ENCODE results near the gene P4HB.

DNA sequence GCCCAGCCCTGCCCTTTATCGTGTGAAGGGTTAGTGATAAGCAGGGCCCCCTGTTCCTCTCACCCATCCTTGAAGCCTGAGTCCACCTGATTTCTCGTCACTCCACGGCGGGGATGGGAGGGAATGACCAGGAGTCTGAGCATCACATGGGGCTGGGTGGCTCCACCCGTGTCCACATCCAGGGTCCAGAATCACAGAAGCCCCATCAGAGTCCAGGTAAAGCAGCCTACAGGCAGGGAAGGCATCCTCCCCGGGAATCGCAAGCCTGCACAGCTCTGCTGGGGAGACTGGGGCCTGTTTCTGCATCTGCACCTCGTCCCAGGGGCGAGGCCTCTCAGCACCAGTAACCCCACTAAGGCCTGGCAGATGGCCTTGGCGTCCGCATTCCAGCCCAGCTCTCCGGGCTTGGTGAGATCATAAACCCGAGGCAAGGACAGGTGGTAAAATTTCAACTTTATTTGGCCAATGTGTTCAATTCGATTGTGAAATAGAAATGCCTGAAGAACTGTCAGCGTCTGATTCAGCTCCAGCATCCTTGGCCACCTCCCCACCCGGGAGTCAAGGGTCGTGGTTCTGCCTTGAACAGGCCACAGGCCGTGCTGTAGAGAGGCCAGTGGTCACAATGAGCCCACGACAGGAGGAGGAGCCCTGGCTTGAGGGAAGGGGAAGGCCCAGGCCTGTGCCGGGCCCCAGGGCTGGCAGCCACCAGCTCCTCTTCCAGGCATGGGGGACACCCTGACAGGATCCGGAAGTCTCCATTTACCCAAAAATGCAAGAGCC is 17.4 kb downstream of the P4HB start:
- TF ChIP-seq, protein P1, sequence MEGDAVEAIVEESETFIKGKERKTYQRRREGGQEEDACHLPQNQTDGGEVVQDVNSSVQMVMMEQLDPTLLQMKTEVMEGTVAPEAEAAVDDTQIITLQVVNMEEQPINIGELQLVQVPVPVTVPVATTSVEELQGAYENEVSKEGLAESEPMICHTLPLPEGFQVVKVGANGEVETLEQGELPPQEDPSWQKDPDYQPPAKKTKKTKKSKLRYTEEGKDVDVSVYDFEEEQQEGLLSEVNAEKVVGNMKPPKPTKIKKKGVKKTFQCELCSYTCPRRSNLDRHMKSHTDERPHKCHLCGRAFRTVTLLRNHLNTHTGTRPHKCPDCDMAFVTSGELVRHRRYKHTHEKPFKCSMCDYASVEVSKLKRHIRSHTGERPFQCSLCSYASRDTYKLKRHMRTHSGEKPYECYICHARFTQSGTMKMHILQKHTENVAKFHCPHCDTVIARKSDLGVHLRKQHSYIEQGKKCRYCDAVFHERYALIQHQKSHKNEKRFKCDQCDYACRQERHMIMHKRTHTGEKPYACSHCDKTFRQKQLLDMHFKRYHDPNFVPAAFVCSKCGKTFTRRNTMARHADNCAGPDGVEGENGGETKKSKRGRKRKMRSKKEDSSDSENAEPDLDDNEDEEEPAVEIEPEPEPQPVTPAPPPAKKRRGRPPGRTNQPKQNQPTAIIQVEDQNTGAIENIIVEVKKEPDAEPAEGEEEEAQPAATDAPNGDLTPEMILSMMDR (conservative IDR thresholded peaks at IDR 0.05; ENCODE audit: low read depth in 2 of 2): no peak
- TF ChIP-seq EZH2 (IDR thresholded peaks at IDR 0.05; ENCODE audit: low read depth, unreplicated experiment) (no peak), POLR2AphosphoS5 (IDR thresholded peaks at IDR 0.05; ENCODE audit: low read depth) (no peak), EZH2phosphoT487 (IDR thresholded peaks at IDR 0.05; ENCODE audit: unreplicated experiment) (no peak), STAT1 (IDR thresholded peaks at IDR 0.05; ENCODE audit: unreplicated experiment) (no peak), CREB1 (CRISPR knock-in tag; IDR thresholded peaks at IDR 0.05; ENCODE audit: low read depth) (no peak)
- TF ChIP-seq, protein P2, sequence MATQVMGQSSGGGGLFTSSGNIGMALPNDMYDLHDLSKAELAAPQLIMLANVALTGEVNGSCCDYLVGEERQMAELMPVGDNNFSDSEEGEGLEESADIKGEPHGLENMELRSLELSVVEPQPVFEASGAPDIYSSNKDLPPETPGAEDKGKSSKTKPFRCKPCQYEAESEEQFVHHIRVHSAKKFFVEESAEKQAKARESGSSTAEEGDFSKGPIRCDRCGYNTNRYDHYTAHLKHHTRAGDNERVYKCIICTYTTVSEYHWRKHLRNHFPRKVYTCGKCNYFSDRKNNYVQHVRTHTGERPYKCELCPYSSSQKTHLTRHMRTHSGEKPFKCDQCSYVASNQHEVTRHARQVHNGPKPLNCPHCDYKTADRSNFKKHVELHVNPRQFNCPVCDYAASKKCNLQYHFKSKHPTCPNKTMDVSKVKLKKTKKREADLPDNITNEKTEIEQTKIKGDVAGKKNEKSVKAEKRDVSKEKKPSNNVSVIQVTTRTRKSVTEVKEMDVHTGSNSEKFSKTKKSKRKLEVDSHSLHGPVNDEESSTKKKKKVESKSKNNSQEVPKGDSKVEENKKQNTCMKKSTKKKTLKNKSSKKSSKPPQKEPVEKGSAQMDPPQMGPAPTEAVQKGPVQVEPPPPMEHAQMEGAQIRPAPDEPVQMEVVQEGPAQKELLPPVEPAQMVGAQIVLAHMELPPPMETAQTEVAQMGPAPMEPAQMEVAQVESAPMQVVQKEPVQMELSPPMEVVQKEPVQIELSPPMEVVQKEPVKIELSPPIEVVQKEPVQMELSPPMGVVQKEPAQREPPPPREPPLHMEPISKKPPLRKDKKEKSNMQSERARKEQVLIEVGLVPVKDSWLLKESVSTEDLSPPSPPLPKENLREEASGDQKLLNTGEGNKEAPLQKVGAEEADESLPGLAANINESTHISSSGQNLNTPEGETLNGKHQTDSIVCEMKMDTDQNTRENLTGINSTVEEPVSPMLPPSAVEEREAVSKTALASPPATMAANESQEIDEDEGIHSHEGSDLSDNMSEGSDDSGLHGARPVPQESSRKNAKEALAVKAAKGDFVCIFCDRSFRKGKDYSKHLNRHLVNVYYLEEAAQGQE (IDR thresholded peaks at IDR 0.05; ENCODE audit: unreplicated experiment): no peak
- TF ChIP-seq, protein P3, sequence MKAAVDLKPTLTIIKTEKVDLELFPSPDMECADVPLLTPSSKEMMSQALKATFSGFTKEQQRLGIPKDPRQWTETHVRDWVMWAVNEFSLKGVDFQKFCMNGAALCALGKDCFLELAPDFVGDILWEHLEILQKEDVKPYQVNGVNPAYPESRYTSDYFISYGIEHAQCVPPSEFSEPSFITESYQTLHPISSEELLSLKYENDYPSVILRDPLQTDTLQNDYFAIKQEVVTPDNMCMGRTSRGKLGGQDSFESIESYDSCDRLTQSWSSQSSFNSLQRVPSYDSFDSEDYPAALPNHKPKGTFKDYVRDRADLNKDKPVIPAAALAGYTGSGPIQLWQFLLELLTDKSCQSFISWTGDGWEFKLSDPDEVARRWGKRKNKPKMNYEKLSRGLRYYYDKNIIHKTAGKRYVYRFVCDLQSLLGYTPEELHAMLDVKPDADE (IDR thresholded peaks at IDR 0.05): no peak

All from GM23338 (cell line).